HPDE6-E6E7 (cell line): Measurements from ENCODE around the gene GOSR2.
A peak's percentile ranks its signal among the peaks of the same experiment; 100 is the strongest.

Experiments used
- DNase-seq: peaks from one replicate; pipeline ENCODE4 v3.0.0; 2011; ENCODE audit warnings: missing footprints; ENCODE audit errors: extremely low spot score

Gene GOSR2

DNA sequence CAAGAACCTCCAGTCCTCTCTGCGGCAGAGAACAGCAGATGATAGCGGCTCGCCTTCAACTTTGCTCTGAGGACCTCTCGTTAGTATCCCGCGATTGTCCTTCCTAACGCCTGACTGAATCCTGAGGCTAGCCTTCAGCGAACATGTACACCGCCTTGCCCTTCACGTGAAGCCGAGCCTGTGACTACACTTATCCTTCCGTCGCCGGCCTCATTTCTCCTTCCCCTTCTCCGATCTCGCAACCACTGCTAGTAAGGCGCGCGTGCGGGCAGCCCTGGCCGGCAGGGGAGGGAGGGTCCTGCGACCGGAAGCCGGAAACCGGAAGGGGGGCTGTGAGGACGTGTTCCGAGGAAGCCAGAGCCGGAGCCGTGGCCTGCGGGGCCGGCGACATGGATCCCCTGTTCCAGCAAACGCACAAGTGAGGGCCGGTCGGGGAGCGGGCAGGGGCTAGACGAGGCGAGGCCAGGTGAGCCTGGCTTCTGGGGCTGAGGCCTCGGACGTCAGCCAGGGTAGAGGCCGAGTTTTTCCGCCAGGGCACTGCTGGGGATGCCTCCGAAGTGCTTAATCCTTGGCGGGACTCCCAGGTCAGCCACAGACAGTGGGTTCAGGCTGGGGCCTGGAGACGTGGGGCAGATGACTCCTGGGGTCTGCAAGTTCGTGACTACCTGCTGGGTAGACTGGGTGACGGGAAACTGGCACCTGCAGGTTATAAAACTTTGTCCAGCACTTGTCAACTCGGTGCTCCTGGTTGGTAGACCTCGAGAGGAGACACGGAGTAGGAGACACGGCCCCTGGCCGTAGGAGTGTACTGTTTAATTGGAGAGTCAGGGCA, at the start of gene GOSR2:
Gene GOSR2, plus strand, starts transcription at position 357 of the 832 bp plus-strand sequence. Its CDS starts 33 bp downstream, at position 390.
- DNase-seq: peak; percentile 85

DNA sequence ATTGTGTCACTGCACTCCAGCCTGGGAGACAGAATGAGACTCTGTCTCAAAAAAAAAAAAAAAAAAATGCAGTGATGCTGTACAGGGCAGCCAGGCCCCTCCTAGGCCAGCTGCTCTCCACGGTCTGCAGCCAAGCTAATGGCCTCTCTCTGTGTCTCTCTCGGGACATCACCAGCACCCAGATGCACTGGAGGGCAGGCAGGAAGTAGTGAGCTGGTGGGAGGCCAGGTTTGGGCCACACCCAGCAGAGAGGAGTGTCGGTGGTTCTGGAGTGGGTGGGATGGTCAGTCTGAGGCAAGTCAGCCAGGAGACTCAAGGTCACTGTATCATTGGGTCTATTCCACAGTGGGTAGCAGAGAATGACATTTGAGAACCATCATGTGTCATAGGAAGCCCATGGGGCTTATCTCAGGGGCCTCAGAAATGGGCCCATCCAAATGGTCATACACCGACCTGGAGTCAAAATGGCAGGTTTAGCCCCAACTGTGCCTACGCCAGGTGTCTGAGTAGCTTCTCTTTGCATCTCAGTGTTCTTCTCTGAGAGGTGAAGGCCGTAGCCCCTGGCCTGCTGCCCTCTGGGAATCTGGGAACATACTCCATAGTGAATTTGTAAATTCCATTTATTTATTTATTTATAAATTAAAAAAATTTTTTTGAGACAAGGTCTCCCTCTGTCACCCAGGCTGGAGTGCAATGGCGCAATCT, 48.9 kb upstream of the GOSR2 start:
- no peak for DNase-seq

DNA sequence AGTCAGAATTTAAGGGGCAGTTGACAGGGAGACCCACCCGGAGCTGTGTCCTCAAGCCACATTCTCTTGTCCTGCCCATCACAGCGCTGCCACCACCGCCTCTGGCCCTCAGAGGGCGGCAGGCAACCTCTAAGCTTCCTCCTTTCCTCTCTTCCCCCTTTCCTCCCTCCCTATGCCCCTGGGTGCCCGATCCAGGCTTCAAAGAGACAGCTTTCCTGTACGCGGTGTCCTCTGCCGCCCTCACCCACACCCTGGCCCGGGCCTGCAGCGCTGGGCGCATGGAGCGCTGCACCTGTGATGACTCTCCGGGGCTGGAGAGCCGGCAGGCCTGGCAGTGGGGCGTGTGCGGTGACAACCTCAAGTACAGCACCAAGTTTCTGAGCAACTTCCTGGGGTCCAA, 48.1 kb upstream of the GOSR2 start:
- DNase-seq: no peak

DNA sequence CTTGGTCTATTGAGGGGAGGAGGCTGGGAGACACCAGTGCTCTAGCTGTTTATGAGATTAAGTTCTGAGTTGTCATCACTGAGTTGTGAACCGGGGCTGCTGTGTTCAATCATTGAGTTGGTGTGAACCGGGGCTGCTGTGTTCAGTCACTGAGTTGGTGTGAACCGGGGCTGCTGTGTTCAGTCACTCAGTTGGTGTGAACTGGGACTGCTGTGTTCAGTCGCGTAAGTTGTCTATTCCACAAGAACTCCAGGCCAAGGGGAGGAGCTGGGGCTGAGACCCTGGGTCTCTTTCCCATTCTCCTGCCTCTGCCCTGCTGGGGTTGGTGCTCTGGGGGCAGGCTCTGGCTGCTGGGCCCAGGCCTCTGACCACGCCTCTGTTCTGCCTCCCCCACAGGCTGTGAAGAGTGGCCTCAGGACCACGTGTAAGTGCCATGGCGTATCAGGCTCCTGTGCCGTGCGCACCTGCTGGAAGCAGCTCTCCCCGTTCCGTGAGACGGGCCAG, 47.1 kb upstream of the GOSR2 start:
- DNase-seq: no peak

DNA sequence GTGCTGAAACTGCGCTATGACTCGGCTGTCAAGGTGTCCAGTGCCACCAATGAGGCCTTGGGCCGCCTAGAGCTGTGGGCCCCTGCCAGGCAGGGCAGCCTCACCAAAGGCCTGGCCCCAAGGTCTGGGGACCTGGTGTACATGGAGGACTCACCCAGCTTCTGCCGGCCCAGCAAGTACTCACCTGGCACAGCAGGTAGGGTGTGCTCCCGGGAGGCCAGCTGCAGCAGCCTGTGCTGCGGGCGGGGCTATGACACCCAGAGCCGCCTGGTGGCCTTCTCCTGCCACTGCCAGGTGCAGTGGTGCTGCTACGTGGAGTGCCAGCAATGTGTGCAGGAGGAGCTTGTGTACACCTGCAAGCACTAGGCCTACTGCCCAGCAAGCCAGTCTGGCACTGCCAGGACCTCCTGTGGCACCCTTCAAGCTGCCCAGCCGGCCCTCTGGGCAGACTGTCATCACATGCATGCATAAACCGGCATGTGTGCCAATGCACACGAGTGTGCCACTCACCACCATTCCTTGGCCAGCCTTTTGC, 46.5 kb upstream of the GOSR2 start:
- peak; percentile 73 for DNase-seq

DNA sequence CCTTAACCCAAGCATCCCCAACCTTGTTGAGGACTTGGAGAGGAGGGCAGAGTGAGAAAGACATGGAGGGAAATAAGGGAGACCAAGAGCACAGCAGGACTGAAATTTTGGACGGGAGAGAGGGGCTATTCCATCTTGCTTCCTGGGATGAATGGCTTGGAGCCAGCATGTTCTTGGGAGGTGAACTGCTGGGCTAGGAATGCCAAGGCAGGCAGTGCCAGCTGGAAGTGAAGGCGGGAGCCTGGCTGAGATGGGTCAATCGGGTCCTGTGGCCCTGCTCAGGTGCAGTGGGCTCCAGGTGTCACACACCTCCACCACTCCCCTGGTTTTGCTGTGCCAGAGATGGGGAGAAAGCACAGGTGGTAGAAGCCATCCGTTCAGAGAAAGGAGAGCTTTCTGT, 46.0 kb upstream of the GOSR2 start:
- DNase-seq: no peak

DNA sequence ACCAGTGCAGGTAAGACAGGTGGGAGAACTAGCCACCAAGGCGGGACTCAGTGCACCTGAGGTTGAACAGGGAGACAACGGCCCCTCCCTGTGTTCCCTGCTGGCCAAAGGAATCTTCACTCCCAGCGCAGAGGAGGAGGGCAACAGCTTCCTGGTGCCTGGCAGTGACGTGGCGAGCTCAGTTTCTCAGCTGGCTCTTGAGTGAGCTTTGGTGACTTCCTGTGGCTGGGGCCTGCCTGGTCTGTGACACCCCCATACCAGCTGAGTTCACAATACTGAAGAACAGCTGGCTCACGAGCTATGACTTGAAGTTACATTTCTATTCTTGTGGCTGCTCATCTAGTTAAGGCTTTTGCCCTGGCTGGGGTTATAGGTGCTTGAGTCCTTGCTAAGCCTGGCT, 45.5 kb upstream of the GOSR2 start:
- DNase-seq: no peak

DNA sequence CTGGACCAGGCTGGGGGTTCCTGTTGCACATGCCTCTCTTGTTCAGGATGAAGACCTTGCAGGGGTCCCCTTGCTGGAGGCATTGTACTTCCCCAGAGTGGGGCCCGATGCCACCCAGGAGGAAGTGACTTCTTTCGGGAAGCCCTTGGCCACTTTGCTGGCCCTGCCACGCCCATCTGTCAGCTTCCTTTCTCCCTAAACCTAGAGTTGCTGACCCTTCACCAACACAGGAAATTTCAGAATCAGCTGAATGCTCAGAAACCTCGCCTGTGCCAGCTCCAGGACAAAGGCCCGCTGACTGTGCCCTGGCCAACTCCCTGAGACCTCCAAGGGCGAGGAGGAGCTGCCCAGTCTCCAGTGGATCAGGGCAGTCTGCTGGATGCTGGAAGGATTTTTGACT, 44.9 kb upstream of the GOSR2 start:
- DNase-seq: no peak

DNA sequence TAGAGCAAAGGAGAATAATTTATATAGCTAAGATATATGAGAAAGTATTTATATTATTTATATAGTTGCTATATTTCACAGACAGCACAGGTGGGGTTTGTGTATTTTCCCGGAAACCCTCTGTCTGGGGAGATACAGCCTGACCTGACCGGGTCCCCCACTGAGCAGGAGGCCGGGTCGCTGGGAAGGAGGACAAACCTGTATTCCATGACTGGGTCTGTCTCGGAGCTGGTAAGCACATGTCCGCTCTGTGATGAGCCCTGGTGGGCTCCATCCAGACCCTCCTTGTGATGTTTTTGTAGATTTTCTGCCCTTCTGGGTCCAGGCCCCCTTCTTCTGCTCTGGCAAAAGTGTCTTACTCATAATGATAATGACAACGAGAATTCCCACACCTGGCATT, 43.9 kb upstream of the GOSR2 start:
- DNase-seq: no peak

DNA sequence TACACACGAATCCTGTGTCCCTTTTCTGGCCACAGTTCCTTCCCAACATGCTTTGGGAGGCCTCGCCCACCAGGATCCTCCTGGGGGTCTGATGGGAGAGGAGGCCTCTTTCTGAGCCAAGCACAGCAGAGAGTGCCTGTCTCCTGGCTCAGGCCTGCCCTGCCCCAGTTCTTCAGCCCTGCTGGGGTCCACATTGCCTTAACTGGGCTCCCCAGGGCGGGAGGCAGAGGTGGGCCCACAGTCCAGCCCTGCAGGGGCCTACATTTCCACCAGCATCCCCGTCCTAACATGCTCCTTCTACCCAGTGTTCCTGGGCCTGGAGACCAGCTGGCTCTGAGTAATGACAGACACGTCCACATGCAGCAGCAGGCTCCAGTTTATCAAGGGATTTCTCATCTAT, 41.9 kb upstream of the GOSR2 start:
- DNase-seq: no peak

DNA sequence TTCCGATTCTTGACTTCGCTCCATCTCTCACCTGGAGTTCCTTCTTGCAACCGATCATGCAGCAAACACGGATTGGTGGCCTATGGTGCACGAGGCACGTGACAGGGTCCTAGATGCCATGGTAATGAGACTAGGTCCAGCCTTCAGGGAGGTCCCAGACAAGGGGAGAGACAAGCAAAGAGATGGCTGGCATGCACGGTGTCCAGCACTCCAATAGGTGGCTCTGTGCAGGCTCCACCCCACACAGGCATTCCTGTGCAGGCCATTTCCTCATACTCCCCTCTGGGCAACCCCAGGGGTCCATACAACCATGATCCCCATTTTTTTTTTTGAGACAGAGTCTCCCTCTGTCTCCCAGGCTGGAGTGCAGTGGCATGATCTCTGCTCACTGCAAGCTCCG, 40.3 kb upstream of the GOSR2 start:
- no peak for DNase-seq

DNA sequence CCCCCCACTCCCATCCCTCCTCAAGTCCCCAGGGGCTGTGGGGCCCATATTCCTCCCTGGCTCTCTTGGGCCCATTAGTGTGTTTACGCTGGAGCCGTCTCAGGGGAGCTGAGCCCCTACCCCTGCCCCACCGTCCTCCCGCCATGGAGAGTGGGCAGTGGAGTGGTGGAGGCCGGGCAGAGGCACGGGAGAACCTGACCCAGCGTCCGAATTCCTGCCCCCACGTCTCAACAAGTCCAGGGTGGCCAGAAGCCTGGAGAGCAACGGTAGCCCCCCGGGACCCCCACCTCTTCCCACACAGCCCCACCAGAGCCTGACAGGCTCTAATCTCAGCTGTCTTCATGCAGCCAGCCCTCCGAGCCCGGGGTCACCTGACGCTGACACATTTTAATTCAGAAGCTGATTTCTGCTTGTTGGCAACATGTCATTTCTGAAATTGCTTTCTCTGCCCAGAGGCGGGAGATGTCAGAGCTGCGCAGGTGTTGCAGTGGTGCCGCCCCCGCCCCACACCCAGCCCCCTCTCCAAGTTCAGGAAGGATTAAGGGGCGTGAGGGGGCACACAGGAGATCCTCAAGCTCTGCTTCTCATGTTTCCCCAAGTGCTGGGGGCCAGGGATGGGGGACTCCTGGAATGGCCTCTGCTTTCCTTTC, 39.0 kb upstream of the GOSR2 start:
- no peak for DNase-seq

DNA sequence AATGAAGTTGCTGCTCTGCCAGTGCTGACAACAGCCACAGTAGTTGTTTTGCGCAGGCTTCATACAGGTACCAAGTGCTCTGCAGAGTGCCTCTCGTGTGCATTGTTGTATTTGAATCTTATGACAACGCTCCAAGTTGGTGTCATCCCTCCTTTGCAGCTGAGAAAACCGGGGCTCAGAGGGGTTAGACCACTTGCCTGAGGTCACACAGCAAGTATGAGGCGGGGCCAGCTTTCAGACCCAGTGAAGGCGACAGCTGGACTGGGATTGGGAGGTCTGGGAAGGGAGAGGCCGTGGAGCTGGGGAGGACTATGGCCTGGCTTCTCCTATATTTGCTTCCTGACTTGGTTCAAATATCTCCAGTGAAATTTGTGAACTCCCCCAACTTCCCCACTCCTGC, 38.4 kb upstream of the GOSR2 start:
- no peak for DNase-seq

DNA sequence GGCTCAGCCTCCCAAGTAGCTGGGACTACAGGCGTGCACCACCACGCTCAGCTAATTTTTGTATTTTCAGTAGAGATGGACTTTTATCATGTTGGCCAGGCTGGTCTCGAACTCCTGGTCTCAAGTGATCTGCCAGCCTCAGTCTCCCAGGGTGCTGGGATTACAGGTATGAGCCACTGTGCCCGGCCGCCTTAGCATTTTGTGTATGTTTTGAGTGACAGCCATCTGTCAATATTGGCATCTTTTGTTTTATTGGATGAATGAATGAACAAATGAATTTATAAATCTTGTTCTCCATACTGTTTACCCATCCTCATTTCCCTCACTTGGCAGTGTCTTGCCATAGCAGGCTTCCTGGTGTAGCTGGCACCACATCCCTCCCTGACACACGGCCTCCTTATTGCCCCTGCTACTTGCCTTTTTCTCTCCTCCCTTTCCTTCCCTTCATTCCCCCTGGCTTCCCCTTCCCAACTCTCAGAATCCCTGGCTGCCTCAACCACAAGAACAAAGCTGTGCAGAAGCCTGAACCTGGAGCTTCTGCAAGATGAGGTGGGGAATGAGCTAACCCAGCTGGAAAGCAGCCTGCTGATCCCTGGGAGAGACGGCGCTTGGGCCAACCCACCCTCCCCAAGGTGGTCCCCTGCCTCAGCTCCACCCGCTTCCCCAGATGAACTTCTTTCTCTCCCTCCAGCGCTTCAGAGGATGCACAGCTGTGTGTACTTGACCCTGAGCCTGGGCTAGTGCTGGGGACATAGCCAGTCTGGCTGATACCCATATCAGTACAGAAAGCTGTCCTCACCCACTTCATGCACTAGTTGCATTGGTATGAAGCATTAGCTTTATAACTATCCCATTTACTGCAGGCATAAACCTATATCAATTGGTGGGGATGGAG, 37.3 kb upstream of the GOSR2 start:
- DNase-seq: no peak

DNA sequence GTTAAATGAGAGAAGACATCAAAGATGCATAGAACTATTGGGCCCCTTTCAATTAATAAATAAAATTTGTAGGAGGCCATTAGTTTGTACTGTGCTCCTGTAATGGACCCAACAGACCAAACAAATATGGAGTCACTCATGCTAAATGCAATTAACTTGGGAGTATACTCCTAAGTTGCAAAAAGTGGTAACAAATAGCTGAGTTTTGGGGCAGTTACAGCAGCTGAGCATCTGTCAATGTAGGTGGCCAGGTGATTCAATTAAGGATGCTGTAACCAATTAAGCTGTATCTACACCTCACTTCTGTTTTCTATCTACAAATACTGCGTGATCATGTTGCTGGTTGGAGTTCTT, 36.7 kb upstream of the GOSR2 start:
- no peak for DNase-seq

DNA sequence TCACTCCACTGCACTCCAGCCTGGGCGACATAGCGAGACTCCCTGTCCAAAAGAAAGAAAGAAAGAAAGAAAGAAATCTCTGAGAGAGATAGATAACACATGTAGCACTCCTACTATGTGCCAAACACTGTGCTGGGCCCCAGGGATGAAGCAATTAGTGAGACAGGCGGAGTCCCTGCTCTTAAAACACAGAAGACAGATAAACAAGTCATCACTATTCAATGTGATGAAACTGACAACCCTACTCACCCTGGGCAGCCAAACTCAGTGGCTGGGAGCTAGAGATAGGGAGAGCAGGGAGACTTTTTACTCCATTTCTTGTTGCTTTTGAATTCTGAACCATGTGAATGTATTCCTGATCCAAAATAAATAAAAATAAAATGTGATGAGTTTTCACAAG, 35.2 kb upstream of the GOSR2 start:
- no peak for DNase-seq

DNA sequence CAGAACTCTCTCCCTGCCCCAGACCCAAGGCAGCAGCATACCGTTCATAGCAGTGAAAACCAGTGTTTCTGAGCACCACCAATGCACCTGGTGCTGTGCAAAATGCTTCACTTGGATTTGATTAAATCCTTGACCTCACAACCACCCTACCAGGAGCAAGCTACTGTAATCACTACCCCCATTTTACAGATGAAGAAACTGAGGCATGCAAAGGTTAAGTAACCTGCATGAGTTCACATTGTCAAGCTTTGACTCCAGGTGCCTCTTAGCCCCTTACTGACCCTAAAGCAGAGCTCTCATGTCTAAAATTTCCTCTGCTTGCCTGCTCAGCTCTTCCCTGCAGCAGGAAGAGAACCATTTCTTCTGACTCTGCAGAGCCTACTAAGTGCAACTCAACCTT, 34.2 kb upstream of the GOSR2 start:
- no peak for DNase-seq

DNA sequence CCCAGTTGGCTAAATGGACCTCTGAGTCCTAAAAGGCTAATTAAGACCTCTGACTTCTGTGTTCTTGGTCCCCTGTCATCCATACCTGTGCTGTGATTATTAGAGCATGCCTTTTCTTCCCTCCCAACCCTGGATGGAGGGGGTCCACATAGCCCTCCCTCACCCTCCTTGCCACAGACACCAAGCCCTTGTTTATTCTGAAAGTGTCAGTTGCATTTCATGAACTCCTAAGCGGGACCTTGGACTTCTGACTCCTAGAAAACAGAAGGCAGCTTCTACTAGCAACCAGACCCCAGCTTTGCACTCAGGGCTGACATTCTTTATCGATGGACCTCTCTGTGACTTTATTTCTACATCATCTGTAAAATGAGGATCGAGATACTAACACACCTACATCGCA, 33.4 kb upstream of the GOSR2 start:
- no peak for DNase-seq

DNA sequence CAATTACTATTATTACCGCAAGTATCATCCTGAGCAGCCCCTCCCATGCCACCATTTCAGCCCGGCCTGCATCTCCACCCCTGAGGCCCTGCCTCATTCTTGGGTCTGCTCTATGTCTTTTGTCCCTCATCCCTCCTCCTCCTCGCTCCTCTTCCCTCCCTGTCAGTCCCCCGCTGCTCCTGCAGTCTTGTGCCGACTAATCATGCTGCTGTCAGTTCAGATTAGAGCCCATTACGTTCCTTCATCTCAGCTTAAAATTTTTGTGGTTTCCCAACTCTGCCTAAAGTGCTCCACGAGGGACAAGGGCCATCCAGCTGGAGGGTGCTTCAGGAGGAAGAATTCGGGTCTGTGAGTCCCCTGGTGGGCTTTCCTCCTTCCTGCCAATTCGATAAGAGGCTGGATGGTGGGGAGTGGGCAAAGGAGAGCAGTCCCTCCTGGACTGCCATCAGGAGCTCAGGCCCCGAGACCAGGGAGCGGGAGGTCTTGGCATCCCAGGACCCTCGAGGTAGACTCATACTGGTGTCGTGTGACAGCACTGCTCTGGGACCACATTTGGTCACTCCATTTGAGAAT, 32.9 kb upstream of the GOSR2 start:
- no peak for DNase-seq

DNA sequence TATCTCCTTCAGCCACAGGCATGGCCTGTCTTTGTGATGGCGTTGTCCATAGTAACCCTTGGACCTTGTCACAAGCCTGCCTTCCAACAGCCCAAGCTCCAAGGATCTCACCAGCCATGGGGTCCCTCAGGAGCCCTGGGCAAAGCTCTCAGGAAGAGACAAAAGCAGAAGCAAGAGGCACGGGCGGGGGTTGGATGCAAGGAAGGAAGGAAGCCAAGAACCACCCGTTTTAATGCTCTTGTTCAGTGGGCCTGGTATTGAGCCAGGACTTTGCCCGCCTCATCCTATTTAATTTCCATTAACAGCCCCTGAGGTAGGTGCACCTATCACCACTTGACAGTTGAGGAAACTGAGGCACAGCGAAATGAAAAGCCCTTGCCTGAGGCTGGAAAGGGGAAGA, 32.3 kb upstream of the GOSR2 start:
- no peak for DNase-seq

DNA sequence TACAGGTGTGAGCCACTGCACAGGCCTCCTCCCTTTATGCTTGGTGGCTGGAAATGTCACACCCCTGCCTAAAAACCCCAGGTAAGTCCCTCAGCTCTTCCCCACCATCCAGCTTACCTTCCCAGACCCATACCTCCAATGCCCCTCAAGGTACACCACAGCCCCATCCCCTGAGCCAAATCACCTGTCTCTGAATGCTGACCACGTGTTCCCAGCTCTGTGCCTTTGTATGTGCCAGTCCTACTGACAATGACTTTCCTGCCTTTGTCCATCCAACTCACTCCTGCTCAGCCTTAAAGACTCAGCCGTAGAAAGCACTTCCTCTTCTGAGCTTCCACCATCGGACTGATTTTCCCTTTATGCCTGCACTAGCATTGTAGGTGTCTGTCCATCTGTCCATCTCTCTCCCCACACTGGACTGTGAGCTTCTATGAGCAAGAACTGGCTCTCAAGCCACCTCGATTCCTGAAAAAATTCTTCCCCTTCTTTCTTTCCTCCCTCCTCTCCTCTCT, 30.7 kb upstream of the GOSR2 start:
- DNase-seq: no peak
